GM12892 (cell line): Measurements from ENCODE around the gene RNH1.

ENCODE experiments used
- POLR2A ChIP-seq: IDR thresholded peaks from 2 replicates; pipeline ENCODE4 v1.6.1; 2011; ENCODE audit warnings: low read depth, low read length, control low read depth
- POLR2AphosphoS5 ChIP-seq: IDR thresholded peaks from 2 replicates; pipeline ENCODE4 v1.6.1; 2011; ENCODE audit warnings: low read depth, low read length, control low read depth

DNA sequence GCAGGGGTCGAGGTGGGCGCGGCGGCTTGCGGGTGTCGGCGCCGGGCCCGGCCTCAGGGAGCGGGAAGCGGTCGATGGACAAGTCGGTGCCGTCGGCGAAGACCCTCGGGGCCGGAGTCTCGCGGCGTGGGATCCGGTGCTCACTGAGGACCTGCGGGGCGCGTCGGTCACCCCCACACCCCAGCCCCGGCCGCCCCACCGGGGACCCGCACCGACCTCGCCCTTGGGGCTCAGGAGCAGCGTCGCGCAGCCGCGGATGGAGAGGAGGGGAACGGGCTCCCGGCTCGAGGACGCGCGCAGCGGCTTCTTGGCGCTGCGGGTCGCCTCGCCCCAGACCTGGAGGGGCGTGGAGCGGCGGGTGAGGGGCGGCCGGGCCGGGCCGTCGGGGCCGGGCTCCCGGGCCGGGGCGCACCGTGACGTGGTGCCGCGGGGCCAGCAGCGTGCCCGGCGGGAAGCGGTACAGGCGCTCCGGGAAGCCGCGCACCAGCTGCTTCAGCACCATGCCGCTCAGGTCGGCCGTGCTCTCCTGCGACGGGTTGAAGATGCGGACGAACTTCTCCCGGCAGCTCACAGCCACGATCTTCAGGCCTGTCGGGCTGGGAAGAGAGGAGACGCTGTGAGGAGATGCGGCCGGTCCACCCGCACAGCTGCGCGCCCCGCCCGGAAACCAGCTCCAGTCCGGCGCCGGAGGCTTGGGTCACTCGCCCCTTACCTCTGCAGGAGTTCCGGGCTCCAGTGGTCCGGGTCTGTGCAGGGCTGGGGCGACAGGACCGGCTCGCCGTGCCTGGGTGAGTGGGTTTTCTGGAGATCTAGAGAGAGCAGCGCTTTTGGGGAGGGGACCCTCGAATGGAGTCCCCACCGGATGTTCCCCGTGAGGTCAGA lies 49.0 kb upstream of the RNH1 start:
- TF ChIP-seq POLR2AphosphoS5 = no peak
- TF ChIP-seq POLR2A = no peak
